ENCODE data around the gene DOCK1. TPM values are rescaled to one million over a fixed set of nuclear protein-coding genes. Genes with fewer than 3 reads are reported as not detected.

The DOCK1 gene
- polyA plus RNA-seq, 3 donors = 67.2 to 68.8 (median 67.9) TPM

- no peak for DNase-seq (ENCODE audit: low read depth in 3 of 3, low spot score in 2 of 3)
Observed at GRCh38 chr10:127129104-127129503, 223.9 kb downstream of the DOCK1 start.

GRCh38 chr10:127132451-127132850, 227.2 kb downstream of the DOCK1 start:
- DNase-seq (ENCODE audit: low read depth in 3 of 3, low spot score in 2 of 3) = no peak

DNA sequence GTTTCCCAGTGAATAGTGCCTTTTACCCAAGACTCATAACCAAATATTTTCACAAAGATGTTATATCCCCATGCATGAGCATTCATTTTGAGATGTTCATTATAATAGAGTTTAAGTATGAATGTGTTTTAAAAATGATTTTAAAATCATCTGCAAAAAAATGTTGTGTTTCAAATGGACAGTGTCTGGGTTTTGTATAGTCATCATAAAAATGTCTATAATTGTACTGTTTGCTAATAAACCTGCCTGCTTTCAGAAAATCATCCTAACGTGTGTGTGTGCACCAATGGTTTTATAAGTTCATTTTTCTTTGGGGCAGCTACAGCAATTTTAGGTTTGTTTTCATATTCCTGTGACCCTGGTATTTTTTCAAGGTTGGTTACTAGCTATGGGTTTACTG, 228.0 kb downstream of the DOCK1 start:
- no peak for DNase-seq (ENCODE audit: low read depth in 3 of 3, low spot score in 2 of 3)

DNA sequence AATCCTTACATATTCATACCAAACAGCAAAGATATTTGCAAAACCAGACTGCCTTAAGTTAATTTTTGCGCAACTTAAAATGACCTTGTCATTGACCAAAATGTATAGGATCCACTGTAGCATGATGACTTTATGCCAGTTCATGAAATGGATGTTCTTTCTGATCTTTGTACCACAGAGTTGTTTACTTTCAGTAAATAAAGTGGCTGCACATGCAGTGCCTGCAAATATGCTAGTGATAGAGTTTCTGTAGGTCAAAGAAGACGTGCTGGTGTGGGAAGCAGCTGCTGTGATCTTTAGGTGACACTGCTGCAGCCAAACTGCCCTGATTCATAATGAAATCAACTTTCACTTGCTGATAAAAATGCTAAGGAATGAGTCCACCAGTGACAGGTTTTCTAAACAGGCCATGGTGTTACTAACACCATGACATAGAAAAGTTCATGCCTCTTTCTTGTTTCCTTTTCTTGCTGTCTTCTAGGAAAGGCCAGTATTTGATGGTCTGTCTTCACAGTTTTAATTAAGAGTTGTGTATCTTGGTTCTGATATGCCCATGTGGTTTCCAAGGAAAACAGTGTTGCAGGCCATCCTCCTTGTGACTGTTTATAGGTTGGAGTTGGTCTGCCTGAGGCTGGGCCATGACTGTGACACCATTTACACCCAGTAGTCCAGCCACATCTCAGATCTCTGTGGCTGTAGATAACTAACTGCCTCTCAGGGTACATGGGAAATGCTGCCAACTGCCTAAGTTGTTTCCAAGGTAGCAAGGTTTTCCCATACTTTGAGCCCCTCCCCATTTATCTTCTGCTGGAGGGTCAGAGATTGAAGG, 228.7 kb downstream of the DOCK1 start:
- no peak for DNase-seq (ENCODE audit: low read depth in 3 of 3, low spot score in 2 of 3)

DNA sequence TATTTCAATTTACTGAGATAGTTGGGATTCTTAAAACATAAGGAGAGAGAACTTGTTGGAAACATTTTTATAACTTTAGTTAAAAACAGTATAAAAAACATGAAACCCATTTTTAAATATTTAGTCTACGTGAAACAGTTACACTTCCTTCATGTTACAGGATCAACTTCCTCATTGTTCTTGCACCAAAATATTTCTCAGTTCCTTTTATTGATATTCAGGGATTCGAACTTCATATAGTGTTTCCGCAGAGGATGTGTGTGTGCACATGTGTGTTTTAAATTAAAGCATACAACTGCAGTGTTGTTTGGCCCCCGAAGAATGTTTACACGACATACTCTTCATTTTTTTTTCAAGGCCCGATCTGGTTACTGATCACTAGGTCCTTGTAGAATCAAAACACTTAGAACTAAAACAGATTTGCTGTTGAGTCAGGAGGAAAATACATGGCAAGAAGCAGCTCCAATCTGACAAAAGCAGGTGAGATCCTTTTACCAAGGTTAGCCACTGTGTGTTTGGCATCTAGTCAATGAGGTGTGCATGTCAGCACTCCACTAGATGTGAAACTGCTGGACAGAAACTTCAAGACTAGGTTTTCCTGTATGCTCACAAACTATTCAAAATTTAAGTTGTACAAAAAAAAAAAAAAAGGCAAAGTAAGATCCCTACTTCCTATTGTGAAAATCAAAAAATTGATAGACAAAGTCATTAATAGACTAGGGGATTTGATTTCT, 230.8 kb downstream of the DOCK1 start:
- DNase-seq (ENCODE audit: low read depth in 3 of 3, low spot score in 2 of 3) = no peak

- DNase-seq (ENCODE audit: low read depth in 3 of 3, low spot score in 2 of 3) = no peak
Observed at GRCh38 chr10:127137391-127137790, 232.2 kb downstream of the DOCK1 start.

DNA sequence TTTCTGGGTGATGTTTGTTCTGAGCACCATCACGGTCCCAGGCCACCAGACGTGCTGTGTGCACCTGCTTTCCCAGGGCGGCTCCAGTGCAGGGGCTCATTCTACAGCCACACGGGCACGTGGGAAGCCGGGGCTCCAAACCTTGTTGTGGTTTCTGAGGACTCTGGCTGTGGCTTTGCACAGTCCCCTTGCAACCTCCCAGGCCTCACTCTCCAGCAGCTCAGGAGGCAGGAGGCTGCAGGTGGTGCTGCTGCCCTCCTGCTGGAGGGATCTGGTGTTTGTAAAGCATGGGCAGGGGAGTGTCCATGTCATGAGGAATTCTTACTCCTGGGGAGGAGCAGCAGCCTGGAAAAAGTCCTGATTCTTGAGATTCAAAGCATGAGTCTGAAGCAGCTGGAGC, 236.9 kb downstream of the DOCK1 start:
- DNase-seq (ENCODE audit: low read depth in 3 of 3, low spot score in 2 of 3) = no peak

- DNase-seq (ENCODE audit: low read depth in 3 of 3, low spot score in 2 of 3) = no peak
Observed at GRCh38 chr10:127142856-127143255, 237.6 kb downstream of the DOCK1 start.

GRCh38 chr10:127145173-127145572, 239.9 kb downstream of the DOCK1 start:
- no peak for DNase-seq (ENCODE audit: low read depth in 3 of 3, low spot score in 2 of 3)

GRCh38 chr10:127146661-127147060, 241.4 kb downstream of the DOCK1 start:
- no peak for DNase-seq (ENCODE audit: low read depth in 3 of 3, low spot score in 2 of 3)

- DNase-seq (ENCODE audit: low read depth in 3 of 3, low spot score in 2 of 3) = no peak
Observed at GRCh38 chr10:127148066-127148932, 243.1 kb downstream of the DOCK1 start.

DNA sequence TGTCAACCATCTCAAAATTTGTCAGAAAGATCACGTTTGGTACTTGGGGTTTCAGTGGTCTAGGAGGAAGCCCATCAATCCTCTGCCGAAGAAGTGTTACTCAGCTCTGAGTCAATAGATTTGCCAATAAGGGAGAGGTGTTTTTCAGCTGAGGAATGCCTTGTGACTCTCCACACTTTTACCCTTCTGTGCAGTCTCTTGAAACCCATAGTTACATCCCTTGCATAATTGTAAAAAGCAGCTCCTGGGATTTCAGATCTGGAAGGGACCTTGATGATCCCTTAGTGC, 243.6 kb downstream of the DOCK1 start:
- no peak for DNase-seq (ENCODE audit: low read depth in 3 of 3, low spot score in 2 of 3)

DNA sequence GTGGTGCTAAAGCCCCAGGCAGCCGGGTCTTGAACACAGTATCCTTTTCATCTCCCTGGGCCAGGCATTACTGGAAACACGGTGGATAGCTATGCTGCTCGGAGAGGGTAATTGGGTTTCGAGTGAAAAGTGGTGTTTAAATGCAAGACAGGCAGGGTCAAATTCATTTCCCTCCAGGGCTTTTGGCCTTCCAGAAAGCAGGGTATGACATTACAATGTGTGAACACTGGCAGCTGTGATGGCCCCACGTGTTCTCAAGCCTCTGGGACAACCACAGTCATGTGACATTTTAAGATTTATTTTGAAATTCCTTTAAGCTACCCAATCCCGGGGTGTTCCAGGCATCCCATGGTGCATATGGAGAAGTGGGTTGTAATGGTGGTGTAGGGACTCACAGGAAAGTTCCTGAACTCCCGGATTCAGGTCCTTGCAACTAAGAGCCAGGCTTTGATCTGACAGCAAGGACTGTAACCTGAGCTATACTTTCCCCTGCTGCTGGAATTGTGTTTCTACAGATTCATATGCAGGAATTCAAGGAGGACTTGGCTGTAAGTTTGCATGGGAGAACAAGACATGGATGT, 244.4 kb downstream of the DOCK1 start:
- no peak for DNase-seq (ENCODE audit: low read depth in 3 of 3, low spot score in 2 of 3)

- no peak for DNase-seq (ENCODE audit: low read depth in 3 of 3, low spot score in 2 of 3)
Observed at GRCh38 chr10:127150136-127150535, 244.9 kb downstream of the DOCK1 start.

DNA sequence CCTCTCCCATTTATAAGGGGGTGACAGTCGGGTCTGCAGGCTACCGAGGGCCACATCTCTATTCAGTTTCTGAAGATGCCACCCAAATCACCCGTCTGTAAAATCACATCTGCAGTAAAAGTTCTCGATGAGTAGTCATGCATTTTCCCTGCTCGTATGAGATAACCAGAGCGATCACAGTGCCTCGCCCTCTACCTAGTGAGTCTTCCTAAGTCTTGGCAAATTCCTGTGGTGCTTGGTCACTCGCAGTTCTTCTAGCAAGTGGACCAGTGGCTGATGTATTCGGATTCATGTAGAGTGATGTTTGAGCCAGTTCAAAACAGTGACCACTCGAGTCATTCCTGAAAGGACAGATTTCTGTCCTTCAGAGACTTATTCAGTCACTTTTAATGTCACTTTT, 246.3 kb downstream of the DOCK1 start:
- DNase-seq (ENCODE audit: low read depth in 3 of 3, low spot score in 2 of 3) = no peak

- DNase-seq (ENCODE audit: low read depth in 3 of 3, low spot score in 2 of 3) = no peak
Observed at GRCh38 chr10:127151981-127152699, 246.9 kb downstream of the DOCK1 start.

DNA sequence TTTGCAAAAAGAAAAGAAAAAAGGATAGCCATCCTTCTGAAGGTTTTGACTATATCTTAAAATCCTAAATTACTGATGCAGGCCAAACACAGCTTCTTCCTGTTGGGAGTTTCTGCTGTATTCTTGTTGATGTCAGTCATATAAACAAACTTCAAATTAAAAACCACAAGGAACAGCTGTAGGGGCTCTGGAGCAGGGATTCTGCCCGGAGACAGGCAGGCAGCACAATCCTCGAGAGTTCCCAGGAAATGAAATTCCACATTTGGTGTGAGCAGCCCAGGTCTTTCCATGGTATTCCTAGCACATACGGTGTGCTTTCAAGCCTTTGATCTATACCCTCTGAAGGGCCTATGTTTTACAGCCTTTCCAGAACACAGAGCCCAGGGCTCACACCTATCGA, 248.0 kb downstream of the DOCK1 start:
- DNase-seq (ENCODE audit: low read depth in 3 of 3, low spot score in 2 of 3) = no peak

GRCh38 chr10:127154831-127155620, 249.8 kb downstream of the DOCK1 start:
- DNase-seq (ENCODE audit: low read depth in 3 of 3, low spot score in 2 of 3) = no peak

GRCh38 chr10:127157089-127157488, 251.9 kb downstream of the DOCK1 start:
- DNase-seq (ENCODE audit: low read depth in 3 of 3, low spot score in 2 of 3) = no peak

Measured in right renal cortex interstitium (tissue), 3 donors.